HFF-Myc (cell line): ENCODE measurements around the gene MYH14.
A peak's percentile ranks its signal among the peaks of the same experiment; 100 is the strongest.

Experiments used
- DNase-seq: peaks from one replicate; pipeline ENCODE4 v3.0.0-alpha.2; 2011; ENCODE audit warnings: low read depth; ENCODE audit errors: extremely low read depth
- H3K4me3 ChIP-seq: replicated peaks from 2 replicates; pipeline ENCODE4 v1.5.1; 2011; ENCODE audit warnings: low read depth, mild to moderate bottlenecking, control low read depth, low read length
- CTCF ChIP-seq: IDR thresholded peaks from 2 replicates; pipeline ENCODE4 v1.5.1; 2012; ENCODE audit warnings: mild to moderate bottlenecking, low read depth, low read length, control low read depth; ENCODE audit errors: missing control alignments

Gene MYH14

GRCh38 chr19:50238043-50238442, 34.6 kb downstream of the MYH14 start:
- no peak overlapping the region for H3K4me3 ChIP-seq
- DNase-seq, result no peak
- no peak for TF ChIP-seq CTCF

GRCh38 chr19:50239921-50240590, 36.6 kb downstream of the MYH14 start:
- DNase-seq, result peak; percentile 4
- H3K4me3 ChIP-seq, result no peak overlapping the region
- TF ChIP-seq CTCF, result no peak

GRCh38 chr19:50242581-50242980, 39.2 kb downstream of the MYH14 start:
- no peak overlapping the region for H3K4me3 ChIP-seq
- DNase-seq, result no peak
- TF ChIP-seq CTCF, result no peak

GRCh38 chr19:50244695-50245094, 41.3 kb downstream of the MYH14 start:
- no peak for TF ChIP-seq CTCF
- no peak overlapping the region for H3K4me3 ChIP-seq
- DNase-seq, result no peak

GRCh38 chr19:50248413-50248812, 45.0 kb downstream of the MYH14 start:
- H3K4me3 ChIP-seq, result no peak overlapping the region
- DNase-seq, result no peak

GRCh38 chr19:50248826-50249225, 45.4 kb downstream of the MYH14 start:
- TF ChIP-seq CTCF, result no peak
- no peak for DNase-seq
- no peak overlapping the region for H3K4me3 ChIP-seq

More at GRCh38 chr19:50248413-50248812, 45.0 kb downstream of the MYH14 start:
- no peak for TF ChIP-seq CTCF

GRCh38 chr19:50249636-50250035, 46.2 kb downstream of the MYH14 start:
- H3K4me3 ChIP-seq, result no peak overlapping the region
- no peak for DNase-seq
- TF ChIP-seq CTCF, result no peak
